Measurements from ENCODE around the gene FBP1. TPM values are rescaled to one million over a fixed set of nuclear protein-coding genes. Genes with fewer than 3 reads are reported as not detected.
"Not testable (repeated sequence)": the region's sequence is repeated elsewhere in the genome, so short reads cannot be mapped to it uniquely, and the experiment has no call there.

The FBP1 gene
- polyA plus RNA-seq, 1 experiment, result not detected

GRCh38 chr9:94576131-94576530 lies 63.2 kb downstream of the FBP1 start:
- ChIA-PET CTCF (no interaction called here), POLR2A (no interaction called here)
- no peak overlapping the region for H3K4me3 ChIP-seq (ENCODE audit: low read depth, low read length)
- no peak for TF ChIP-seq CTCF (IDR thresholded peaks at IDR 0.05; ENCODE audit: low read depth, low read length)
- DNase-seq (ENCODE audit: low read depth, low spot score), result no peak
- H3K27me3 ChIP-seq (ENCODE audit: control insufficient read depth, insufficient read depth, low read length), result no peaks in the 10 kb centered on the region
- no peaks in the 10 kb centered on the region for H3K9me3 ChIP-seq (ENCODE audit: control insufficient read depth, insufficient read depth, low read length)
- no peak overlapping the region for H3K27ac ChIP-seq (ENCODE audit: low read depth, low read length)

- ChIA-PET CTCF (no interaction called here), POLR2A (no interaction called here)
- no peak overlapping the region for H3K4me3 ChIP-seq (ENCODE audit: low read depth, low read length)
- no peaks in the 10 kb centered on the region for H3K27me3 ChIP-seq (ENCODE audit: control insufficient read depth, insufficient read depth, low read length)
- DNase-seq (ENCODE audit: low read depth, low spot score), result no peak
- no peak for TF ChIP-seq CTCF (IDR thresholded peaks at IDR 0.05; ENCODE audit: low read depth, low read length)
- no peaks in the 10 kb centered on the region for H3K9me3 ChIP-seq (ENCODE audit: control insufficient read depth, insufficient read depth, low read length)
- H3K27ac ChIP-seq (ENCODE audit: low read depth, low read length), result no peak overlapping the region
Measured at GRCh38 chr9:94568972-94569712, 70.2 kb downstream of the FBP1 start.

GRCh38 chr9:94568250-94568889 lies 70.9 kb downstream of the FBP1 start:
- Histone ChIP-seq H3K27me3 (ENCODE audit: control insufficient read depth, insufficient read depth, low read length) (no peaks in the 10 kb centered on the region), H3K4me3 (ENCODE audit: low read depth, low read length) (no peak overlapping the region), H3K27ac (ENCODE audit: low read depth, low read length) (no peak overlapping the region), H3K9me3 (ENCODE audit: control insufficient read depth, insufficient read depth, low read length) (no peaks in the 10 kb centered on the region)
- ChIA-PET CTCF (no interaction called here), POLR2A (no interaction called here)
- TF ChIP-seq CTCF (IDR thresholded peaks at IDR 0.05; ENCODE audit: low read depth, low read length), result no peak
- no peak for DNase-seq (ENCODE audit: low read depth, low spot score)

- no peaks in the 10 kb centered on the region for H3K27me3 ChIP-seq (ENCODE audit: control insufficient read depth, insufficient read depth, low read length)
- no peak overlapping the region for H3K27ac ChIP-seq (ENCODE audit: low read depth, low read length)
- POLR2A ChIA-PET, result no interaction called here
- TF ChIP-seq CTCF (IDR thresholded peaks at IDR 0.05; ENCODE audit: low read depth, low read length), result no peak
- H3K9me3 ChIP-seq (ENCODE audit: control insufficient read depth, insufficient read depth, low read length), result no peaks in the 10 kb centered on the region
- H3K4me3 ChIP-seq (ENCODE audit: low read depth, low read length), result no peak overlapping the region
- CTCF ChIA-PET, result interaction anchor here (0.7 kb wide), 1 partner anchor 53 kb away, joined by 3 read pairs; no protein-coding TSS in a partner anchor
- no peak for DNase-seq (ENCODE audit: low read depth, low spot score)
Measured at GRCh38 chr9:94567271-94567670, 72.0 kb downstream of the FBP1 start.

- no peak for TF ChIP-seq CTCF (IDR thresholded peaks at IDR 0.05; ENCODE audit: low read depth, low read length)
- Histone ChIP-seq H3K9me3 (ENCODE audit: control insufficient read depth, insufficient read depth, low read length) (no peaks in the 10 kb centered on the region), H3K27ac (ENCODE audit: low read depth, low read length) (no peak overlapping the region), H3K4me3 (ENCODE audit: low read depth, low read length) (no peak overlapping the region), H3K27me3 (ENCODE audit: control insufficient read depth, insufficient read depth, low read length) (no peaks in the 10 kb centered on the region)
- ChIA-PET POLR2A (no interaction called here), CTCF (interaction anchor here (0.7 kb wide), 1 partner anchor 53 kb away, joined by 3 read pairs; no protein-coding TSS in a partner anchor)
- no peak for DNase-seq (ENCODE audit: low read depth, low spot score)
Measured at GRCh38 chr9:94566550-94566949, 72.8 kb downstream of the FBP1 start.

- POLR2A ChIA-PET; DNase-seq (ENCODE audit: low read depth, low spot score): not testable (repeated sequence)
Measured at GRCh38 chr9:94564279-94564678, 75.0 kb downstream of the FBP1 start.

More at GRCh38 chr9:94564279-94564678, 75.0 kb downstream of the FBP1 start:
- CTCF ChIA-PET; H3K9me3 ChIP-seq (ENCODE audit: control insufficient read depth, insufficient read depth, low read length); H3K27me3 ChIP-seq (ENCODE audit: control insufficient read depth, insufficient read depth, low read length); H3K27ac ChIP-seq (ENCODE audit: low read depth, low read length); H3K4me3 ChIP-seq (ENCODE audit: low read depth, low read length): not testable (repeated sequence)
